ENCODE measurements around the gene SYNDIG1. TPM values are rescaled to one million over a fixed set of nuclear protein-coding genes. Genes with fewer than 3 reads are reported as not detected.

The SYNDIG1 gene
- total RNA-seq, 6 experiments from 2014 or later = 0.14 to 0.31 TPM; not detected in 4

GRCh38 chr20:24691901-24692351 is 222.5 kb downstream of the SYNDIG1 start:
- peaks cover 5% of the 10 kb centered on the region; the same call in 1 of the 2 replicates for H3K36me3 Mint-ChIP-seq (ENCODE audit: low read depth)
- peaks cover 37% of the 10 kb centered on the region for H3K27me3 Mint-ChIP-seq (ENCODE audit: insufficient read depth)

GRCh38 chr20:24692446-24693200 is 223.2 kb downstream of the SYNDIG1 start:
- TF ChIP-seq CTCF (IDR thresholded peaks at IDR 0.05) = no peak
- peaks cover 5% of the 10 kb centered on the region; the same call in 1 of the 2 replicates for H3K9me3 Mint-ChIP-seq
- peaks cover 37% of the 10 kb centered on the region for H3K27me3 Mint-ChIP-seq (ENCODE audit: insufficient read depth)
- H3K4me3 Mint-ChIP-seq = no peak overlapping the region
- peaks cover 3% of the 10 kb centered on the region; the same call in 1 of the 2 replicates for H3K36me3 Mint-ChIP-seq (ENCODE audit: low read depth)
- H3K4me1 Mint-ChIP-seq (ENCODE audit: low read depth) = peaks cover 11% of the 10 kb centered on the region
- DNase-seq = no peak
- no peak overlapping the region for H3K27ac Mint-ChIP-seq

More at GRCh38 chr20:24691901-24692351, 222.5 kb downstream of the SYNDIG1 start:
- no peak overlapping the region for H3K27ac Mint-ChIP-seq
- peaks cover 11% of the 10 kb centered on the region for H3K4me1 Mint-ChIP-seq (ENCODE audit: low read depth)
- H3K9me3 Mint-ChIP-seq = peaks cover 8% of the 10 kb centered on the region
- H3K4me3 Mint-ChIP-seq = no peak overlapping the region
- no peak for DNase-seq
- TF ChIP-seq CTCF (IDR thresholded peaks at IDR 0.05) = no peak

GRCh38 chr20:24693466-24694156 is 224.2 kb downstream of the SYNDIG1 start:
- no peak for DNase-seq
- Mint-ChIP-seq H3K36me3 (ENCODE audit: low read depth) (no peaks in the 10 kb centered on the region), H3K27ac (no peak overlapping the region), H3K4me3 (no peak overlapping the region), H3K4me1 (ENCODE audit: low read depth) (peaks cover 11% of the 10 kb centered on the region), H3K27me3 (ENCODE audit: insufficient read depth) (peaks cover 37% of the 10 kb centered on the region), H3K9me3 (no peaks in the 10 kb centered on the region)
- no peak for TF ChIP-seq CTCF (IDR thresholded peaks at IDR 0.05)

- Mint-ChIP-seq H3K27ac (no peak overlapping the region), H3K4me1 (ENCODE audit: low read depth) (peaks cover 11% of the 10 kb centered on the region), H3K4me3 (no peak overlapping the region), H3K9me3 (no peaks in the 10 kb centered on the region), H3K27me3 (ENCODE audit: insufficient read depth) (peaks cover 37% of the 10 kb centered on the region), H3K36me3 (ENCODE audit: low read depth) (no peaks in the 10 kb centered on the region)
- TF ChIP-seq CTCF (IDR thresholded peaks at IDR 0.05) = no peak
- no peak for DNase-seq
These were observed 224.8 kb downstream of the SYNDIG1 start for GRCh38 chr20:24694157-24694726.

- H3K4me1 Mint-ChIP-seq (ENCODE audit: low read depth) = peaks cover 11% of the 10 kb centered on the region
- no peaks in the 10 kb centered on the region for H3K9me3 Mint-ChIP-seq
- DNase-seq = no peak
- H3K27me3 Mint-ChIP-seq (ENCODE audit: insufficient read depth) = peaks cover 38% of the 10 kb centered on the region
- no peak overlapping the region; the same call in 1 of the 2 replicates for H3K4me3 Mint-ChIP-seq
- H3K27ac Mint-ChIP-seq = no peak overlapping the region; the same call in 1 of the 2 replicates
- TF ChIP-seq CTCF (IDR thresholded peaks at IDR 0.05) = no peak
- H3K36me3 Mint-ChIP-seq (ENCODE audit: low read depth) = no peaks in the 10 kb centered on the region
These were observed 225.5 kb downstream of the SYNDIG1 start for GRCh38 chr20:24694727-24695528.
